GM12801 (cell line): ENCODE data around the gene CDH18.

Experiments used
- CTCF ChIP-seq: IDR thresholded peaks from one replicate; pipeline ENCODE4 v1.5.1; 2011; ENCODE audit warnings: control low read depth; ENCODE audit not compliant: insufficient read length; ENCODE audit errors: extremely low read depth

The CDH18 gene

GRCh38 chr5:19978476-19978875 is 9.5 kb downstream of the CDH18 start:
- no peak for TF ChIP-seq CTCF

GRCh38 chr5:19977099-19977498 is 10.9 kb downstream of the CDH18 start:
- no peak for TF ChIP-seq CTCF

- TF ChIP-seq CTCF = no peak
These were observed 12.2 kb downstream of the CDH18 start for GRCh38 chr5:19975795-19976194.

- TF ChIP-seq CTCF = no peak
These were observed 27.5 kb downstream of the CDH18 start for GRCh38 chr5:19960451-19960850.

- no peak for TF ChIP-seq CTCF
These were observed 28.1 kb downstream of the CDH18 start for GRCh38 chr5:19959830-19960384.

GRCh38 chr5:19950897-19951296 is 37.1 kb downstream of the CDH18 start:
- TF ChIP-seq CTCF = no peak

- TF ChIP-seq CTCF = no peak
These were observed 47.8 kb downstream of the CDH18 start for GRCh38 chr5:19940192-19940591.
